RPMI8226 (cell line): Measurements from ENCODE around the gene CCNT2.

Experiments used
- DNase-seq: peaks from one replicate; pipeline ENCODE4 v3.0.0-alpha.2; 2015

CCNT2 gene

DNA sequence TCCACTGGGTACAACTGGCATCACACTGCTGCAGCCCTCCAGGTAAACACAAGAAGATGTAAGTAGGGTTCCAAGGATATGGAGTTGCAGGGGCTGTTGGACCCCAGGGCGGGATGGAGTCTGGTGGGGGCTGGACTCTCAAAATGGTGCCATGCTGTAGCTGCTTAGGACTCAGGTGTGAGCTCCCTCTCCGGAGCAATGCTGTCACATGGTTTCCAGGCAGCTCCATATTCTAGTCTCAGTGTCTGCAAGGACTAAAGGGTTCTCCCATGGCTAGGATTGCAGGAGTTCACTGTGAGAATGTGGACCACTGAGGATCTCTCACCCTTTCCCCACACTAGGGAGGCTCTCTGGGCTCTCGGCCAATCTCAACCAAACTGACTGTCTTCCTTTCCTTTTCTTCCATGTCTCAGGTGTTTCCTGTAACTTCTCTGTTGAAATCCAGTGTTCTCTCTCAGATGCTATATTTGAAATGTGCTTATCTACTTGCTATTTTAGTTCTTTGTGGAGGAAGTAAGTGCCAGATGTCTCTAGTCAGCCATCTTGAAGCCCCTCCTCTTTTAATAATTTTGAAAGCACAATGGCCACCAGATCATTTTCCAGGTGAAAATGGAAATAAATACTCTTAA lies 57.6 kb downstream of the CCNT2 start:
- peak; percentile 79 for DNase-seq

- peak; percentile 53 for DNase-seq
These were observed 58.5 kb downstream of the CCNT2 start for GRCh38 chr2:134977104-134977503.

DNA sequence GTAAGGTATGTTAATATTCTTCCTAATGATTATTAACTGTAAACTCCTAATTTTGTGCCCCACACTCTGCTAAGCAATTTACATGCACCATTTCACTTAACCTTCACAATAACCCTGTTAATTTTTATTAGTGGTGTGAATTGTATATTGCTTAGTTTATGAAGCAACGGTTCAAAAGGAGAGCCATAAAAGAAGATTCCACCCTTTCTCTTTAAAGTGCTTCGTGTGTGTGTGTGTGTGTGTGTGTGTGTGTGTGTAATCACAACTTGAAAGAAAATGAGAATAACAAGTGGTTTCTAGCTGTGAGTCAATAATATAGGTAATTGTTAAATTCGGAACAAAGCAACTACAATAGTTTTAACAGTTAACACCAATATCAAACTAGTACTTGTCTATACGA lies 60.6 kb downstream of the CCNT2 start:
- DNase-seq, result no peak

DNA sequence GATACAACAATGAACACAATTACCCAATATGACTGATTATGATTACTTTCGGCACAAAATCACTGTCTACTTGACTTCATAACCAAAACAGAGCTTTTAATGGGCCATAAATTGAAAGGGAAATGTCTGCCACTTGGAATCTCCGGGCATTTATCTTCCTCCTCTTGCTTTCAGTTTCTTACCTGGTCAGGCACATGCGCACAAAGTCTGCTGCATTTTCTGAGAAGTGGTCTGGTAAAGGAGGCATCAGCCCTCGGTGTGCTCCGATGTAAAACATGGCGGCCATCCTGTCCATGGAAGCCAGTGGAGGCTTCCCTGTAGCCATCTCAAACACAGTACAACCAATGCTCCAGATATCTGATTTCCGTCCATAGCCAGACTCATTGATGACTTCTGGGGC lies 62.0 kb downstream of the CCNT2 start:
- DNase-seq, result no peak

- no peak for DNase-seq
These were observed 64.0 kb downstream of the CCNT2 start for GRCh38 chr2:134982603-134983002.

- no peak for DNase-seq
These were observed 66.4 kb downstream of the CCNT2 start for GRCh38 chr2:134985061-134985460.

DNA sequence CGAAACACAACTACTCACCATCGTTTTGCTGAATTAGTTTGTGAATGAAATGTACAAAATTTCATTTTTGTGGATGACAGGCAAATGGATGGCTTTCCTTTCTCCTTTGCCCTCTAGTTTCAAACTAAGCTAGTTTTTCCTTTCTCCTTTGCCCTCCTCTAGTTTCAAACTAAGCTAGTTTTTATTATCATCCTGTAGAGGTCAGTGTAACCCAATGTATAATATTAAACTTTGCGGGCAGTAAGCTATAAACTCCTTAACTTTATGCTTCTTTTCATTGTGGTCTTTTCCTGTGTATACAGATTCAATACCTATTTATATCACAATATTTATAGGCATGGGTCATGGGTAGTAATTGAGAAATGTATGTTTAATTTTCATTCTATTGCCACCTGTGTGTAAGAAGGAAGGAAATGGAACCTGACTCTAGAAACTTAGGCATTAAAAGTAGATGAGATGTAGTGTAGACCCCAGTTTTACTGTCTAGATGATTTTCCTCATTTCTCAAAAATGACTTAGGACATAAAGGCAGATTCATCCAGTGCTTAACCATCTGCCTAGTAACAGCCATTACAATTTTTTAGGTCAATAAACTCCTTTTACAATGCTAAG lies 70.5 kb downstream of the CCNT2 start:
- no peak for DNase-seq

- no peak for DNase-seq
These were observed 80.9 kb downstream of the CCNT2 start for GRCh38 chr2:134999521-134999920.

DNA sequence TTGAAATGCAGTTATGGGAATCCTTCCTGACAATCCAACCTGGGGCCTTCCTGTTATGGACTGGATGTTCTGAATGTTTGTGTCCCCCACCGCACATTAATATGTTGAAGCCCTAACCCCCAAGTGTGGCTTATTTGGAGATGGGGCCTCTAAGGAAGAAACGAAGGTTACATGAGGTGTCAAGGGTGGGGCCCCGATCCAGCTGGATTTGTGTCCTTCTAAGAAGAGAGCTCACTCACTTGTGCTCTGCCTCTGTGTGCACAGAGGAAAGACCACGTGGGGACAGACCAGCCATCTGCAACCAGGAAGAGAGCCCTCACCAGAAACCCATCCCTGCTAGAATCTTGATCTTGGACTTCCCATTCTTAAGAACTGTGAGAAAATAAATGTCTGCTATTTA lies 84.2 kb downstream of the CCNT2 start:
- no peak for DNase-seq

DNA sequence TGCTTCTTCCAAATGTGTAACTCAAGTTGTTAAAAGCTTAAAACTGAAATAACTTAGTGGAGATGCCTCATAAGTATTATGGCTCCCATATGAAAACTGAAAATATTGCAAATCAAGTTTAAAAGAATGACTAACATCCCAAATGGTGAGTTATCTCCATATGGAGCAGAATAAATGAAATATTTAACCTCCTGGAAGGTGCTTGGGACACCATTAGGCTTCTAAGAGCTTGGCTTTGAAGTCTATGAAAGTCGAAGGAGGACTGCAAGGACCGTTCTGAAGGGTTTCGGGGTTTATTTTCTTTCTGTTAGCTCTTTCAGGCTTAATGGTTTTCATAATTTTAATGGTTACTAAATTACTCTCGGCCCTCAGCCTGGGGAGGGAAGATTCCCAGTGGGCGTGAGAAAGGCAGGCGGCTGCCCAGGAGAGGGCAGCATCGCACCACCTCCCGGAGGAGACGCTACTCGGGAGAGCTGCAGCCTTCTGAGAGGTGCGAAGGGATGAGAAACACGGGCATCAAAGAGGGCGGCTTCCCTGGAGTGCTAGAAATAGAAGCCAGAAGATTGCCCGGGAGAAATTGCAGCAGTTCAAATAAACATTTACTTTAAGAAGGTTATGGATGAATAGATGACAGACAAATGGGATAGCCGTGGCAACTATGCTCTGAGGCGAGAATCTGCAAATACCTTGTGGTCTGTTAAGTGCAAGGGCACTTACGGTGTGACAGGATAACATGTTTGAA lies 85.6 kb downstream of the CCNT2 start:
- peak; percentile 77 for DNase-seq

DNA sequence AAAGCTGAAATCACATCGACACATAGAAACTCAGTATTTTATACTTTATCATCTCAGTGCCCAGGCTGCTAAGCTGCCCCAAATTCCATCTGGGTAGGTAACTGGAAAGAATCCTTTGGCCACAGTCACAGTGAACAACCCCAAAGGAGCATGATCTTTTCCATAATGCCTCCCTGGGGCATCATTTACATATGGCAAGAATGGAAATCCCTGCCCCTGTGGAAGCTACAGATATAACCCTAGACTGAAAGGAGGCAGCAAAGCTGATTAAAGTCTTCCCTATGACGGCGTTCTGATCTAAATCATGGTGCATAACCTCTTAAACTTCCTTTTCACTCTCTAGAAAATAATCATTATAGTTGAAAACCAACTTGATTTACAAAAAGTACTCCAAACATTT lies 87.1 kb downstream of the CCNT2 start:
- DNase-seq, result no peak
